Esophagus squamous epithelium (tissue), 4 donors: ENCODE results near the gene RNF175.

Experiments used
- POLR2A ChIP-seq, 4 donors: fragments of 450-650 bp; IDR thresholded peaks; one replicate each; pipeline ENCODE4 v1.6.1; 2017; ENCODE audit warnings: antibody characterized with exemption in 4 of 4, mild to moderate bottlenecking in 4 of 4, moderate library complexity in 3 of 4
- TF ChIP-seq, protein P1 (sequence below), 6 experiments: fragments of 450-650 bp in 4 of 6; fragments of 200-600 bp in 2 of 6; sonication (generic) in 2 of 6; IDR thresholded peaks; one replicate each; pipeline ENCODE4 v1.5.1; 2016 to 2019; ENCODE audit warnings: antibody characterized with exemption in 6 of 6, mild to moderate bottlenecking in 4 of 6, moderate library complexity in 4 of 6

DNA sequence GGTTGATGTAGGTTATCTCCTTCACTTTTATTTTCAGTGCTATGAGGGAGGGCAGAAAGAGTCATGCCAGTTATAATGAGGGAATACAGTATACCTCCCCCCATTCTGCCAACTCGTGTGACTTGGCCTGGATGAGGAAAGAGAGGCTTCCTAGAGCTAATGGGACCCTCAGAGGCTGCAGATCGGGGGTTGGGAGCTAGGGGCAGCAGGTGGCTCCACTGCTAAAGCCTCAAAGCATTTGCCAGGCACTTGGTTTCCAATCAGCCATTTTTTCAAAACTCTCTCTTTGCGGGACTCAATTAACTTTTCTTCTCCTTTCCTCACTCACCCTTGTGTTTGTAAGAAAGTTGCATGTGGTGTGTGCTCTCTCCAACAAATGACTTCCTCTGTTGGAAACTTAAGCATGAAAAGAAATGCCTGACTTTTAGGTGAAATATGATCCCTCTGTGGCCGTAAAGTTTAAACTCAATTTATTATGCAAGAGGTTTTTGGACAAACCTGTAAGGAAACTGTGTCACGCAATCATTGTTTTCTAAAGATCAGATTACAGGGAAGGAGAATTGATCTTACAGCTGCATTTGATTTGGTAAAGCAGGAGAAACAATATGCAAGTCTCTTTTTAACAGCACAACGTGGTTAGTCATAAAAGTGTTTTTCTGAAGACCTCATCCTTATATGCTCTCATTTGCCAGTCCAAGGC lies 22.0 kb upstream of the RNF175 start:
- TF ChIP-seq POLR2A (IDR thresholded peaks at IDR 0.05) = no peak
- TF ChIP-seq, protein P1, sequence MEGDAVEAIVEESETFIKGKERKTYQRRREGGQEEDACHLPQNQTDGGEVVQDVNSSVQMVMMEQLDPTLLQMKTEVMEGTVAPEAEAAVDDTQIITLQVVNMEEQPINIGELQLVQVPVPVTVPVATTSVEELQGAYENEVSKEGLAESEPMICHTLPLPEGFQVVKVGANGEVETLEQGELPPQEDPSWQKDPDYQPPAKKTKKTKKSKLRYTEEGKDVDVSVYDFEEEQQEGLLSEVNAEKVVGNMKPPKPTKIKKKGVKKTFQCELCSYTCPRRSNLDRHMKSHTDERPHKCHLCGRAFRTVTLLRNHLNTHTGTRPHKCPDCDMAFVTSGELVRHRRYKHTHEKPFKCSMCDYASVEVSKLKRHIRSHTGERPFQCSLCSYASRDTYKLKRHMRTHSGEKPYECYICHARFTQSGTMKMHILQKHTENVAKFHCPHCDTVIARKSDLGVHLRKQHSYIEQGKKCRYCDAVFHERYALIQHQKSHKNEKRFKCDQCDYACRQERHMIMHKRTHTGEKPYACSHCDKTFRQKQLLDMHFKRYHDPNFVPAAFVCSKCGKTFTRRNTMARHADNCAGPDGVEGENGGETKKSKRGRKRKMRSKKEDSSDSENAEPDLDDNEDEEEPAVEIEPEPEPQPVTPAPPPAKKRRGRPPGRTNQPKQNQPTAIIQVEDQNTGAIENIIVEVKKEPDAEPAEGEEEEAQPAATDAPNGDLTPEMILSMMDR (IDR thresholded peaks at IDR 0.05) = no peak
